Gastrocnemius medialis (tissue), 4 donors: ENCODE measurements around the gene PLCG1. TPM values are rescaled to one million over a fixed set of nuclear protein-coding genes. Genes with fewer than 3 reads are reported as not detected.

ENCODE experiments used
- ATAC-seq, 2 donors: fragments of 150-250 bp; one replicate each; pipeline ENCODE4 v1.9.1; 2016
- DNase-seq, 2 donors: peaks; one replicate each; pipeline ENCODE4 v3.0.0-alpha.2; 2019
- H3K27ac ChIP-seq, 4 donors: fragments of 200-600 bp; sonication (generic); 1 replicate in 1 of 4; 2 replicates in 3 of 4; pipeline ENCODE4 v1.5.1; 2016 to 2018; ENCODE audit warnings: mild to moderate bottlenecking in 2 of 4, moderate library complexity in 1 of 4
- H3K27me3 ChIP-seq, 3 donors: fragments of 200-600 bp; sonication (generic) in 2 of 3; 1 replicate in 1 of 3; 2 replicates in 2 of 3; pipeline versions ENCODE4 v1.5.1 to v1.6.0; 2016 to 2019; ENCODE audit warnings: mild to moderate bottlenecking in 1 of 3, moderate library complexity in 1 of 3
- H3K36me3 ChIP-seq, 2 donors: fragments of 200-600 bp; sonication (generic) in 1 of 2; one replicate each; pipeline ENCODE4 v1.5.1; 2017 to 2018
- H3K4me1 ChIP-seq, 2 donors: fragments of 200-600 bp; sonication (generic) in 1 of 2; one replicate each; pipeline ENCODE4 v1.5.1; 2016 to 2017; ENCODE audit warnings: mild to moderate bottlenecking in 2 of 2
- H3K4me3 ChIP-seq, 4 donors: fragments of 200-600 bp; sonication (generic) in 3 of 4; 1 replicate in 1 of 4; 2 replicates in 3 of 4; pipeline ENCODE4 v1.5.1; 2016 to 2019; ENCODE audit warnings: mild to moderate bottlenecking in 2 of 4
- H3K9me3 ChIP-seq, 3 donors: fragments of 200-600 bp; sonication (generic) in 2 of 3; 1 replicate in 1 of 3; 2 replicates in 2 of 3; pipeline ENCODE4 v1.5.1; 2016 to 2019
- POLR2A ChIP-seq, 2 donors: fragments of 450-650 bp; IDR thresholded peaks; one replicate each; pipeline ENCODE4 v1.6.1; 2017; ENCODE audit warnings: antibody characterized with exemption in 2 of 2, mild to moderate bottlenecking in 2 of 2, moderate library complexity in 2 of 2
- in situ Hi-C, 4 donors: fragments of 200-750 bp; cut with MboI; loops; one replicate each; pipeline versions ENCODE4 v1.15.0 to v1.8.0; 2017; ENCODE audit warnings: low sequenced_read_pairs in 4 of 4
- intact Hi-C: fragments of 100-400 bp; cut with DNase I; formaldehyde crosslinking; loops from one replicate; pipeline ENCODE4 v1.15.1; 2023; ENCODE audit warnings: low total_unique reads
- total RNA-seq, 4 donors: library from RNA; depleted of rRNA; stranded (reverse); fragments of >200 nt; gene quantifications; one replicate each; pipeline versions ENCODE4 v1.1.0 to v1.2.3, GENCODE V29; 2016
- TF ChIP-seq, protein P1 (sequence below), 5 experiments: fragments of 450-650 bp in 3 of 5; fragments of 200-600 bp in 2 of 5; sonication (generic) in 2 of 5; IDR thresholded peaks in 4 of 5; conservative IDR thresholded peaks in 1 of 5; 1 replicate in 4 of 5; 2 replicates in 1 of 5; pipeline ENCODE4 v1.5.1; 2016 to 2019; ENCODE audit warnings: antibody characterized with exemption in 5 of 5, mild to moderate bottlenecking in 3 of 5, moderate library complexity in 3 of 5

The PLCG1 gene
- total RNA-seq, 4 donors from 2014 or later = 19.9 to 58.0 (median 35.0) TPM

DNA sequence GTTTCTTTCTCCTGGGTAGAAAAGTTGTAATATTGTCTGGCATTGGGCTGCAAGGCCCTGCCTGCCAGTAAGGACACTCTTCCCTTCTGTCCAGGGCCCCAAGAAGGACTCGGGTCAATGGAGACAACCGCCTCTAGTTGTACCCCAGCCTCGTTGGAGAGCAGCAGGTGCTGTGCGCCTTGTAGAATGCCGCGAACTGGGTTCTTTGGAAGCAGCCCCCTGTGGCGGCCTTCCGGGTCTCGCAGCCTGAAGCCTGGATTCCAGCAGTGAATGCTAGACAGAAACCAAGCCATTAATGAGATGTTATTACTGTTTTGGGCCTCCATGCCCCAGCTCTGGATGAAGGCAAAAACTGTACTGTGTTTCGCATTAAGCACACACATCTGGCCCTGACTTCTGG lies 37.0 kb downstream of the PLCG1 start:
- Histone ChIP-seq H3K4me3 (no peak overlapping the region), H3K4me1 (peaks cover 71 to 76% of the 10 kb centered on the region in 2 donors), H3K36me3 (peaks cover 0 to 21% of the 10 kb centered on the region in 2 donors), H3K9me3 (no peaks in the 10 kb centered on the region), H3K27ac (peak overlapping the region; percentile 68 to 80 (median 76)), H3K27me3 (no peaks in the 10 kb centered on the region)
- no peak for ATAC-seq
- DNase-seq = peak in 1 of 2 donors; percentile 9
- intact Hi-C loops (loop anchor here (5.0 kb wide), 1 partner anchor 37 kb away; the partner anchor contains the start of gene PLCG1), in situ Hi-C loops (loop anchor here (5.0 to 10.0 kb wide), 3 partner anchors 50 to 168 kb away; partner anchors contain the start of gene LPIN3 (in 2 of the 4))
- TF ChIP-seq, protein P1, sequence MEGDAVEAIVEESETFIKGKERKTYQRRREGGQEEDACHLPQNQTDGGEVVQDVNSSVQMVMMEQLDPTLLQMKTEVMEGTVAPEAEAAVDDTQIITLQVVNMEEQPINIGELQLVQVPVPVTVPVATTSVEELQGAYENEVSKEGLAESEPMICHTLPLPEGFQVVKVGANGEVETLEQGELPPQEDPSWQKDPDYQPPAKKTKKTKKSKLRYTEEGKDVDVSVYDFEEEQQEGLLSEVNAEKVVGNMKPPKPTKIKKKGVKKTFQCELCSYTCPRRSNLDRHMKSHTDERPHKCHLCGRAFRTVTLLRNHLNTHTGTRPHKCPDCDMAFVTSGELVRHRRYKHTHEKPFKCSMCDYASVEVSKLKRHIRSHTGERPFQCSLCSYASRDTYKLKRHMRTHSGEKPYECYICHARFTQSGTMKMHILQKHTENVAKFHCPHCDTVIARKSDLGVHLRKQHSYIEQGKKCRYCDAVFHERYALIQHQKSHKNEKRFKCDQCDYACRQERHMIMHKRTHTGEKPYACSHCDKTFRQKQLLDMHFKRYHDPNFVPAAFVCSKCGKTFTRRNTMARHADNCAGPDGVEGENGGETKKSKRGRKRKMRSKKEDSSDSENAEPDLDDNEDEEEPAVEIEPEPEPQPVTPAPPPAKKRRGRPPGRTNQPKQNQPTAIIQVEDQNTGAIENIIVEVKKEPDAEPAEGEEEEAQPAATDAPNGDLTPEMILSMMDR (IDR thresholded peaks at IDR 0.05 in 4 of 5, conservative IDR thresholded peaks at IDR 0.05 in 1 of 5) = no peak
- no peak for TF ChIP-seq POLR2A (IDR thresholded peaks at IDR 0.05)

DNA sequence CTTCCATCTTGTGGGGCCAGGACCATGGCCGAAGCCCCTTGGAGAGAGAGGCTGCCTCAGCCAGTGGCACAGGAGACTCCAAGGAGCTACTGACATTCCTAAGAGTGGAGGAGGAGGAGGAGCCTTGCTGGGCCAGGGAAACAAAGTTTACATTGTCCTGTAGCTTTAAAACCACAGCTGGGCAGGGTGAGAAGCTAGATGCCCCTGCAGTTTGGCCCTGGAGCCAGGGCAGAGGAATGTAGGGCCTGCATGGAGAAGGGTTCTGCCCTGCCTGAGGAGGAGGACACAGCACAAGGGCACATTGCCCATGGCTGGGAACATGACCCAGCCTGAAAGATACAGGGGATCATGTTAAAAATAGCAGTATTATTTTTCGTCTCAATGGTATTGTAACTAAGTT lies 37.4 kb downstream of the PLCG1 start:
- in situ Hi-C loops = loop anchor here (5.0 to 10.0 kb wide), 4 partner anchors 50 to 168 kb away; partner anchors contain the start of gene LPIN3 (in 2 of the 4)
- Histone ChIP-seq H3K4me1 (peaks cover 71 to 80% of the 10 kb centered on the region in 2 donors), H3K9me3 (no peaks in the 10 kb centered on the region), H3K27me3 (no peaks in the 10 kb centered on the region), H3K27ac (peak overlapping the region; percentile 68 to 80 (median 76)), H3K36me3 (peaks cover 0 to 16% of the 10 kb centered on the region in 2 donors), H3K4me3 (no peak overlapping the region)
- ATAC-seq (peak in 1 of 2 donors; percentile 20), DNase-seq (peak in 1 of 2 donors; percentile 14)
- intact Hi-C loops = loop anchor here (5.0 kb wide), 1 partner anchor 37 kb away; the partner anchor contains the start of gene PLCG1
- no peak for TF ChIP-seq POLR2A (IDR thresholded peaks at IDR 0.05)
- TF ChIP-seq, protein P1 (IDR thresholded peaks at IDR 0.05 in 4 of 5, conservative IDR thresholded peaks at IDR 0.05 in 1 of 5) = no peak

DNA sequence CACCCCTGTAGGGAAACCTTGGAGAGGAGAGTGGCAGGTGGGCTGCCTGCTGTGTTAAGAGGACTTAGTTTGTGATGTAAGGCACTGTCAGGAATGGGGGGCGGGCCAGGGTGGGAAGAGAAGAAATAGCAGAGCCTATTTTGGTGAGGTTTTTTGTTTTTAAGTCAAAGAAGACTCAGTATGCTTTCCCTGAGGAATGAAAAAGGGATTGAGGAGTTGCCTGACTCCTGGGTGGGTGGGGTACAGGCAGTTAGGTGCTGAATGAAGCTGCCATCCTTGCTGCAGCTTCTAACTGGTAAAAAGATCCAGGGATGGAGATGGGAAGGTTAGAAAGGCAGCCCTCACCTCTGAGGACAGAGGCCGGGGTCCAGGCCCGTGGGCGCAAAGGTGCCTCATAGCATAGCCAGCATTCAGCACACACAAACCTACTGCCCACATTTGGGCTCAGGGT lies 37.9 kb downstream of the PLCG1 start:
- TF ChIP-seq POLR2A (IDR thresholded peaks at IDR 0.05) = no peak
- TF ChIP-seq, protein P1 (IDR thresholded peaks at IDR 0.05 in 4 of 5, conservative IDR thresholded peaks at IDR 0.05 in 1 of 5) = no peak
- Histone ChIP-seq H3K9me3 (no peaks in the 10 kb centered on the region), H3K4me1 (peaks cover 71 to 81% of the 10 kb centered on the region in 2 donors), H3K36me3 (peaks cover 0 to 12% of the 10 kb centered on the region in 2 donors), H3K27me3 (no peaks in the 10 kb centered on the region), H3K4me3 (no peak overlapping the region), H3K27ac (peak overlapping the region; percentile 68 to 80 (median 76))
- DNase-seq (no peak), ATAC-seq (no peak)
- intact Hi-C loops = no loop called here
- in situ Hi-C loops = loop anchor here (5.0 to 10.0 kb wide), 2 partner anchors 50 to 52 kb away; no protein-coding TSS in a partner anchor

DNA sequence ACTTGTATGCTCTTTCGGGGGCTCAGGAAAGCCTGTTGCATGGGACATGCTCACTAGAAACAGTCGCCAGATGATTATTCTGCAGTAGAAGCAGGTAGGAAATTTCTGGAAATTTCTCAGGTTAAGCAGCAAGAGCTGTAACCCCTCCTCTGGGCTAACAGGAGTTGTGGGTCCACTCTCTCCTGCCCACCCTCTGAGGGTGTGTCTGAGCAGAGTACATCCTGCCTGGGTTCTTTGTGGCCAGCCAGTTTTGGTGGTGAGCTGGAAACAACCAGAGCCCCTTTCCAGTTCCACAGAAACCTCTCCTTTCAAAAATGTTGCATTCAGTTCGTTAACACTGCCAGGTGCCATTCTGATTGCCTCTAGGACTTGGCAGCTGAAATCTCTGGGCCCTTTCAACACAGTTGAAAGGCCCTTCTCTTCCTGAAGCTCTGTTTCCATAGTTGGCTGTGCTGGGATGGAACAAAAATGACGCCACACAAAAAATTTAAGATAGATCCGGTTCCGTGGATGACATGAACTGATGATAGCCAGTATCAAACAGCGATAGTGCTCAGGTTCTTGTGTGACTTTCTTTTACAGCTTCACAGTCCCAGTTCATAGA lies 38.5 kb downstream of the PLCG1 start:
- intact Hi-C loops = no loop called here
- H3K4me1 ChIP-seq = peaks cover 71 to 81% of the 10 kb centered on the region in 2 donors
- DNase-seq (peak in 1 of 2 donors; percentile 5), ATAC-seq (no peak)
- no peaks in the 10 kb centered on the region for H3K27me3 ChIP-seq
- in situ Hi-C loops = loop anchor here (5.0 to 10.0 kb wide), 2 partner anchors 49 to 51 kb away; no protein-coding TSS in a partner anchor
- no peak overlapping the region for H3K4me3 ChIP-seq
- no peaks in the 10 kb centered on the region for H3K9me3 ChIP-seq
- peaks cover 0 to 12% of the 10 kb centered on the region in 2 donors for H3K36me3 ChIP-seq
- peak overlapping the region; percentile 68 to 80 (median 76) for H3K27ac ChIP-seq
- no peak for TF ChIP-seq POLR2A (IDR thresholded peaks at IDR 0.05)
- TF ChIP-seq, protein P1 (IDR thresholded peaks at IDR 0.05 in 4 of 5, conservative IDR thresholded peaks at IDR 0.05 in 1 of 5) = no peak
